ENCODE results near the gene NRXN2. TPM values are rescaled to one million over a fixed set of nuclear protein-coding genes. Genes with fewer than 3 reads are reported as not detected.

Gene NRXN2
- total and polyA plus RNA-seq, 11 donors = 0.42 to 5.5 (median 0.92) TPM; not detected in 1

DNA sequence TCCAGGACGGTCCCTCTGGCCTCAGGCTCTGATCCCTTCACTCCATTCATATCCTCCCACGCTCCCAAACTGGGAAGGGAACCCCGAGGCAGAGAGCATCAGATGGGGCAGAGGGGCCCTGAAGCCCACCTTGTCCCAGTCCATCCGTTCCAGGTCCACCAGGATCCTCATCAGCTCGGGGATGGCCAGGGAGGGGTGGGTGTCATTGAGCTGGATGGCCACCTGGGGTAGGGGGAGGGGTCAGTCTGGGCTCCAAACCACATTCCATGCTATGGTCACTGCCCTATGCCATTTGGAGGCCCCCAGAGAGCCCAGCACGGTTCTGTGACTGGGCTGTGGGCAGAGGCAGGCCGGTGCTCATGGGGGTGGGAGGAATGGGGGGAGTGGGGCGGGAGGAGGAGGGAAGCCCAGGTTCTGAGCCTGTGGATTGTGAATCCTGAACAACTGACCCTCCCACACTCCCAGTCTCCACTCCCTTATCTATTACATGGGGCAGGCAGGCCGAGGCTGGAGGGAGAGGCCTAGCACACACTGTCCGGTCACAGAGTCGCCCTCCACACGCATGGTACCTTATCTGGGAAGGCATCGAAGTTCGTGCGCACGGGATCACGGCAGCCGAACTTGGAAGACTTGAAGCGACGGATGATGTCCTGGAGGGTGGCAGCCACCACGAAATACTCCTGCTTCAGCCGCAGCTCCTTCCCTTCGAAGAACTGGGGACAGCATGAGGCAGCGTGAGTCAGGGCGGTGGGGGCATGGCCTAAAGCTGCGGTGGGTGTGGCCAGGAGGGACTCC is 31.3 kb upstream of the NRXN2 start:
- no peak for TF ChIP-seq POLR2A (IDR thresholded peaks at IDR 0.05)
- TF ChIP-seq, protein P1, sequence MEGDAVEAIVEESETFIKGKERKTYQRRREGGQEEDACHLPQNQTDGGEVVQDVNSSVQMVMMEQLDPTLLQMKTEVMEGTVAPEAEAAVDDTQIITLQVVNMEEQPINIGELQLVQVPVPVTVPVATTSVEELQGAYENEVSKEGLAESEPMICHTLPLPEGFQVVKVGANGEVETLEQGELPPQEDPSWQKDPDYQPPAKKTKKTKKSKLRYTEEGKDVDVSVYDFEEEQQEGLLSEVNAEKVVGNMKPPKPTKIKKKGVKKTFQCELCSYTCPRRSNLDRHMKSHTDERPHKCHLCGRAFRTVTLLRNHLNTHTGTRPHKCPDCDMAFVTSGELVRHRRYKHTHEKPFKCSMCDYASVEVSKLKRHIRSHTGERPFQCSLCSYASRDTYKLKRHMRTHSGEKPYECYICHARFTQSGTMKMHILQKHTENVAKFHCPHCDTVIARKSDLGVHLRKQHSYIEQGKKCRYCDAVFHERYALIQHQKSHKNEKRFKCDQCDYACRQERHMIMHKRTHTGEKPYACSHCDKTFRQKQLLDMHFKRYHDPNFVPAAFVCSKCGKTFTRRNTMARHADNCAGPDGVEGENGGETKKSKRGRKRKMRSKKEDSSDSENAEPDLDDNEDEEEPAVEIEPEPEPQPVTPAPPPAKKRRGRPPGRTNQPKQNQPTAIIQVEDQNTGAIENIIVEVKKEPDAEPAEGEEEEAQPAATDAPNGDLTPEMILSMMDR (IDR thresholded peaks at IDR 0.05) = no peak
- H3K9me3 ChIP-seq = no peaks in the 10 kb centered on the region
- no peak for ATAC-seq
- H3K27me3 ChIP-seq = no peaks in the 10 kb centered on the region
- 82 to 87% (median 85%) methylated on average over 22 to 26 of the region's 26 CpGs for WGBS, 4 donors
- H3K4me1 ChIP-seq = peaks cover 0 to 10% (median 5%) of the 10 kb centered on the region in 12 donors
- intact Hi-C loops (cut with DNase I) = no loop called here
- DNase-seq = no peak
- H3K36me3 ChIP-seq = peaks cover 0 to 42% (median 18%) of the 10 kb centered on the region in 9 donors
- no peak overlapping the region for H3K4me3 ChIP-seq
- no peak overlapping the region for H3K27ac ChIP-seq

- 94 to 97% (median 95%) methylated on average over 40 to 43 of the region's 43 CpGs for WGBS, 4 donors
- Histone ChIP-seq H3K4me1 (peaks cover 0 to 3% (median 0%) of the 10 kb centered on the region in 12 donors), H3K4me3 (no peak overlapping the region), H3K9me3 (no peaks in the 10 kb centered on the region), H3K36me3 (peaks cover 0 to 42% (median 18%) of the 10 kb centered on the region in 9 donors), H3K27me3 (no peaks in the 10 kb centered on the region), H3K27ac (no peak overlapping the region)
- TF ChIP-seq POLR2A (IDR thresholded peaks at IDR 0.05) = no peak
- TF ChIP-seq, protein P1 (IDR thresholded peaks at IDR 0.05) = no peak
- no peak for ATAC-seq
- DNase-seq = no peak
- intact Hi-C loops (cut with DNase I) = no loop called here
These were observed 30.6 kb upstream of the NRXN2 start for GRCh38 chr11:64753380-64754123.

- Histone ChIP-seq H3K36me3 (peaks cover 0 to 42% (median 18%) of the 10 kb centered on the region in 9 donors), H3K4me1 (no peaks in the 10 kb centered on the region), H3K27me3 (no peaks in the 10 kb centered on the region), H3K9me3 (no peaks in the 10 kb centered on the region), H3K4me3 (no peak overlapping the region), H3K27ac (no peak overlapping the region)
- ATAC-seq (no peak), DNase-seq (no peak)
- intact Hi-C loops (cut with DNase I) = no loop called here
- WGBS, 4 donors = 93 to 98% (median 97%) methylated on average over 7 of the region's 7 CpGs
- no peak for TF ChIP-seq POLR2A (IDR thresholded peaks at IDR 0.05)
- TF ChIP-seq, protein P1 (IDR thresholded peaks at IDR 0.05) = no peak
These were observed 30.0 kb upstream of the NRXN2 start for GRCh38 chr11:64753019-64753379.

All from heart left ventricle (tissue), 16 donors.